Large intestine (tissue), 3 donors: ENCODE data around the gene MISP3. TPM values are rescaled to one million over a fixed set of nuclear protein-coding genes. Genes with fewer than 3 reads are reported as not detected.

Experiments
- DNase-seq, 2 donors: peaks; one replicate each; pipeline versions ENCODE4 v3.0.0 to v3.0.0-alpha.2; 2013
- H3K27ac ChIP-seq: one replicate; pipeline ENCODE4 v1.5.1; 2013; ENCODE audit warnings: low read length
- H3K27me3 ChIP-seq: 2 replicates; pipeline ENCODE4 v1.6.1; 2013; ENCODE audit warnings: low read length; ENCODE audit not compliant: control insufficient read depth, insufficient read depth
- H3K36me3 ChIP-seq: 2 replicates; pipeline ENCODE4 v1.6.1; 2013; ENCODE audit warnings: low read length; ENCODE audit not compliant: control insufficient read depth, insufficient read depth
- H3K4me1 ChIP-seq: one replicate; pipeline ENCODE4 v1.6.1; 2013; ENCODE audit warnings: low read length; ENCODE audit not compliant: control insufficient read depth, insufficient read depth
- H3K4me3 ChIP-seq: one replicate; pipeline ENCODE4 v1.5.1; 2013; ENCODE audit warnings: low read length
- H3K9me3 ChIP-seq: one replicate; pipeline ENCODE4 v1.6.1; 2013; ENCODE audit warnings: mild to moderate bottlenecking, low read depth, low read length, moderate library complexity; ENCODE audit not compliant: control insufficient read depth
- WGBS: methylation state at CpG from one replicate; pipeline ENCODE4 v1.1.5; 2013; ENCODE audit warnings: low lambda C conversion rate; ENCODE audit not compliant: insufficient coverage; 5-methylcytosine and 5-hydroxymethylcytosine counted together
- polyA plus RNA-seq: library from polyadenylated mRNA; unstranded; fragments of 120-200 nt; gene quantifications from one replicate; pipeline ENCODE4 v1.2.1, GENCODE V29; 2013

MISP3 gene
- polyA plus RNA-seq, 1 donor, result 12.3 TPM

- Histone ChIP-seq H3K9me3 (no peaks in the 10 kb centered on the region), H3K27me3 (no peaks in the 10 kb centered on the region), H3K36me3 (no peaks in the 10 kb centered on the region), H3K4me1 (peaks cover 16% of the 10 kb centered on the region), H3K4me3 (peak overlapping the region; percentile 97), H3K27ac (peak overlapping the region; percentile 98)
- DNase-seq, result peak; percentile 99
- WGBS, result no CpG with 5 or more reads among the region's 50 CpGs
These were observed 8.6 kb downstream of the MISP3 start for GRCh38 chr19:14080887-14081796.

- Histone ChIP-seq H3K27ac (peak overlapping the region; percentile 85), H3K4me3 (peak overlapping the region; percentile 97), H3K9me3 (no peaks in the 10 kb centered on the region), H3K4me1 (peaks cover 16% of the 10 kb centered on the region), H3K36me3 (no peaks in the 10 kb centered on the region), H3K27me3 (no peaks in the 10 kb centered on the region)
- no CpG with 5 or more reads among the region's 24 CpGs for WGBS
- DNase-seq, result no peak
These were observed 9.4 kb downstream of the MISP3 start for GRCh38 chr19:14081797-14082674.

- Histone ChIP-seq H3K27ac (no peak overlapping the region), H3K4me3 (no peak overlapping the region), H3K36me3 (no peaks in the 10 kb centered on the region), H3K4me1 (peaks cover 16% of the 10 kb centered on the region), H3K9me3 (no peaks in the 10 kb centered on the region), H3K27me3 (no peaks in the 10 kb centered on the region)
- DNase-seq, result no peak
- 67% methylated on average over 1 of the region's 1 CpG for WGBS
These were observed 10.0 kb downstream of the MISP3 start for GRCh38 chr19:14082675-14082960.

GRCh38 chr19:14085309-14085995 lies 12.9 kb downstream of the MISP3 start, which contains the start of gene C19orf67:
TSS of gene C19orf67 (minus strand) at chr19:14085783. CDS start at chr19:14085627, 156 bp downstream.
- H3K27ac ChIP-seq, result no peak within 1 kb of the TSS
- H3K4me3 ChIP-seq, result peak within 1 kb of the TSS; percentile 15
- peaks cover 17% of the 10 kb centered on the region for H3K4me1 ChIP-seq
- peak in 1 of 2 donors; percentile 61 for DNase-seq
- no peaks in the 10 kb centered on the region for H3K27me3 ChIP-seq
- peaks cover 12% of the 10 kb centered on the region for H3K36me3 ChIP-seq
- WGBS, result no CpG with 5 or more reads among the region's 54 CpGs
- H3K9me3 ChIP-seq, result no peaks in the 10 kb centered on the region

- Histone ChIP-seq H3K27me3 (no peaks in the 10 kb centered on the region), H3K9me3 (no peaks in the 10 kb centered on the region), H3K27ac (no peak overlapping the region), H3K4me1 (peaks cover 16% of the 10 kb centered on the region), H3K36me3 (peaks cover 12% of the 10 kb centered on the region), H3K4me3 (peak overlapping the region; percentile 15)
- no peak for DNase-seq
- no CpG with 5 or more reads among the region's 5 CpGs for WGBS
These were observed 13.5 kb downstream of the MISP3 start for GRCh38 chr19:14086098-14086497.

GRCh38 chr19:14088634-14089411 lies 16.2 kb downstream of the MISP3 start:
- peak overlapping the region; percentile 51 for H3K4me3 ChIP-seq
- peaks cover 3% of the 10 kb centered on the region for H3K9me3 ChIP-seq
- WGBS, result no CpG with 5 or more reads among the region's 30 CpGs
- no peak for DNase-seq
- peaks cover 16% of the 10 kb centered on the region for H3K4me1 ChIP-seq
- no peaks in the 10 kb centered on the region for H3K27me3 ChIP-seq
- H3K36me3 ChIP-seq, result peaks cover 12% of the 10 kb centered on the region
- H3K27ac ChIP-seq, result no peak overlapping the region

GRCh38 chr19:14089412-14089661 lies 16.8 kb downstream of the MISP3 start:
- Histone ChIP-seq H3K4me3 (peak overlapping the region; percentile 51), H3K27ac (no peak overlapping the region), H3K4me1 (peaks cover 16% of the 10 kb centered on the region), H3K27me3 (no peaks in the 10 kb centered on the region), H3K9me3 (peaks cover 3% of the 10 kb centered on the region), H3K36me3 (peaks cover 12% of the 10 kb centered on the region)
- no peak for DNase-seq
- WGBS, result no CpG with 5 or more reads among the region's 16 CpGs

GRCh38 chr19:14089662-14090508 lies 17.3 kb downstream of the MISP3 start:
- peaks cover 3% of the 10 kb centered on the region for H3K9me3 ChIP-seq
- DNase-seq, result peak in 1 of 2 donors; percentile 59
- peak overlapping the region; percentile 51 for H3K4me3 ChIP-seq
- WGBS, result no CpG with 5 or more reads among the region's 142 CpGs
- H3K27me3 ChIP-seq, result no peaks in the 10 kb centered on the region
- H3K36me3 ChIP-seq, result peaks cover 12% of the 10 kb centered on the region
- H3K27ac ChIP-seq, result no peak overlapping the region
- H3K4me1 ChIP-seq, result peaks cover 16% of the 10 kb centered on the region

- Histone ChIP-seq H3K9me3 (peaks cover 3% of the 10 kb centered on the region), H3K36me3 (peaks cover 12% of the 10 kb centered on the region), H3K27me3 (no peaks in the 10 kb centered on the region), H3K27ac (peak within 1 kb of the TSS; percentile 88), H3K4me3 (peak within 1 kb of the TSS; percentile 86), H3K4me1 (peaks cover 13% of the 10 kb centered on the region)
- WGBS, result 0% methylated on average over 5 of the region's 65 CpGs
- peak in 1 of 2 donors; percentile 81 for DNase-seq
These were observed 18.0 kb downstream of the MISP3 start, which contains the start of gene SAMD1 for GRCh38 chr19:14090509-14091080. TSS of gene SAMD1 (minus strand) at chr19:14090751.
